Measurements from ENCODE around the gene GPRIN2.

GPRIN2 gene

DNA sequence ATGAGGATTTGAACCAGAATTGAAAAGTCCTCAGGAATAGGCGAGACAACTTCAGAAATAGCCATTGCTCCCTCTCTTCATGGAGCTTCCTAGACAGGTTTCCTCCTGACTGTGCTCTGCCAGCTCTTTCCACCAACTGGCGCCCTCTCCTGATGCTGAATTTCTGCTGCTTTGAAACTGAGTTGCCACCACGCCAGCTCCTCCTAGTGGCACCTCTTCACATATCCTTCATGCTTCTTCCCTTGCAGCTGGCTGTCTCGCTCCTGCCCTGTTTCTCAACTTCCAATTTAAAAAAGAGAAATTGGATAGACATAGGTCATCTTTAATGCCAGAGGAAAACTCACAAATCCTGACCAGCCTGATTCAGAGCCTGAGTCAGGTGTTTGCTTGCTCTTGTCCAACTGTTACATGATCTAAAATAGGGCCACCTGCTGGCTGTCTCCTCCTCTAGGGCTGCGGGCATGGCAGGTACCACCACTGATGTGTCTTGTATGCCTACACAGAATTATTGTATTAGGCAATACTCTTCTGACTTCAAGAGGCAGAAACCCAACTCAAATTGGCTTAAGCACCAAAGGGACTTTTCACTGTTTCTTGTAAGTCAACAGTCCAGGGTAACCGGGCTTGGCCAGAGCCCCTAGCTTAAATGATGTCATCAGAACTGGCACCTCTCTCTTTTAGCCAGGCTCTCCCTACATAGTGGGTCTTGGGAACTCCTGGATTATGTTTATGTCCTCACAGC, 9.3 kb upstream of the GPRIN2 start:
- DNase-seq: peak; percentile 33

- DNase-seq: no peak
Observed at GRCh38 chr10:46560952-46561351, 4.5 kb upstream of the GPRIN2 start.

DNA sequence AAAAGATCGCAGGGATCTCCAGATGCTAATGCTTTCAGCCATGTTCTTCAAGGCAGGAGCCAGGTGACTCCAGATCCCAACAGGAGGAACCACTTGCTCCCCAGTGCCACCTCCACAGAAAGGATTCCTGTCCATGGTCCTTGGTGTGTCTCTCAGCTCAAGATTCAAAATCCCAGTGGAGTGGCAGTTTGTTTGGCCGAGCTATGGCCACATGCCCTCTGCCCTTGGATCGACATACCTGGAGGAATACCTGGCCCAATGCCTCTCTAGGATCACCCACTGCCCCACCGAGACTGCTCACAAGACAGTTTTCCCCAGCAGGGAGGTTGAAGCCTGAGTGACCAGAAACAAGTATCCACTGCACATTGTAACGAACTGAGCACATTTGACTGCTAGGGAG, 3.9 kb upstream of the GPRIN2 start:
- DNase-seq: no peak

GRCh38 chr10:46559231-46559671, 2.8 kb upstream of the GPRIN2 start:
- DNase-seq: no peak

DNA sequence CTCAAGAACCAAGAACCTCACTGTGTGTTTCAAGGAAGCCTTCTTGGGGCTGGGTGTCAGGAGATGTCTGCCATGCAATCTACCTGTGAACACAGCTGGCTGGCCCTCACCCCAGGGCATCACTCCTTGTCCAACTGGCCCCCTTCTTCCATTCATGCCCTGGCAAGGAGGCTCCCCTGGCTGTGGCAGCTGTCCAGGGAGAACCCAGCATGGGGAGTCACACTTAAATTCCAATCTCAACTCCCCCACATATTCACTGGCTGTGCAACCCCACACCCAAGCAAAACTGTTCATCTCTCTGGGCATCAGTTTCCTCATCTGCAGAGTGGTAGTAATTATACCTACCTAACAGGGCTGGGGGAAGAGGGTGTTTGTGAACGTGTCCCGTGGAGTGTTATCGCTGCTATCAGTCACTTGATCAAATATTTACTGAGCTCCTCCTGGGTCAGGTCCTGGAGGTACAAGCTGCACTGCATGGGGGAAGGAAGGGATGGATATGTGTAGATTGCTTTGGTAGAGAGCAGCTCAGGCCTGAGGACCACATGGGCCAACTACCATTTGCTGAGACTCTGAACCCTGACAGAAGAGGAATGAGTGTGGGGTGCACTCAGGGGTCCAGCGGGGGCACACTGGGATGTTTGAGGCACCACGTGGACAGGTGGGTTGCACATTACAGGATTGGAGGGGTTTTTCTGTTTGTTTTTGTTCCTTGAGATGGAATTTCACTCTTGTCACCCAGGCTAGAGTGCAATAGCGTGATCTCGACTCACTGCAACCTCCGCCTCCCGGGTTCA, 2.1 kb upstream of the GPRIN2 start:
- no peak for DNase-seq

GRCh38 chr10:46558122-46558391, 1.6 kb upstream of the GPRIN2 start:
- DNase-seq: no peak

DNA sequence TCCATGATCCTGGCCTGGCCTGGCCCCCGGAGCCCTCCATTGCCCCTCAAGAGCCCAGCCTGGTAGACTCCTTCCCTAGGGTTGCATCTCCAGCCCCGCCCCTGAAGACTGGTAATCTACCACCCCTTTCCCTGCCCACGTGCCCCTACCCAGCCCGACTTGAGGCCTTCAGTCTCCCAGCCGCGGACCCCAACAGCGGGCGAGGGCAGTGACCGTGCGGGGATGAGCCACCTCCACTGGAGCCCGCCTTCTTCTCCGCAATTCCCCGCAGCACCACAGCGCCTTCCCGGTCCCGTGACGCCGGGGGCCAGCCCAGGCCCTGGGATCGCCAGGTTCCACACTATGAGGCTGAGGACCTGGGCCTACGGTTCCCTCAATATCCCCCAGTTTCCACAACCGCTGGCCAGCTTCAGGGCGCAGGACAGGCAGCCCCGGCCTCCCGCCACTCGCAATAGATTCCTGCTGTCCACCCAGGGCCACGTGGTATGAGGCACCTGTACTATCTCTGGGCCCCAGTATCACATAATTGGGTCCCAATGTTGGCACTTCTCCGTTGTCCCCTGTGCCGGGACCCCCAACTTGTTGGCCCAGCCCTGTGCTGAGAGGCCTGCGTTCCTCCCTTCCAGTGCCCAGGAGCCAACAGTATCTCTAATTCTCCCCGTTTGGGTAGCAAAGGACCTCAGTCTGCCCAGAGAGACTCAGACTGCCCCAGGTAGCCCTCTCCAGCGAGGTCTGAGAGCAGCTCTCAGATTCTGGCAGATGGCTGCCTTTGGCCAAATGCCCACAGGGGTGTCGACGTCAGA, 1.1 kb upstream of the GPRIN2 start:
- DNase-seq: no peak

DNA sequence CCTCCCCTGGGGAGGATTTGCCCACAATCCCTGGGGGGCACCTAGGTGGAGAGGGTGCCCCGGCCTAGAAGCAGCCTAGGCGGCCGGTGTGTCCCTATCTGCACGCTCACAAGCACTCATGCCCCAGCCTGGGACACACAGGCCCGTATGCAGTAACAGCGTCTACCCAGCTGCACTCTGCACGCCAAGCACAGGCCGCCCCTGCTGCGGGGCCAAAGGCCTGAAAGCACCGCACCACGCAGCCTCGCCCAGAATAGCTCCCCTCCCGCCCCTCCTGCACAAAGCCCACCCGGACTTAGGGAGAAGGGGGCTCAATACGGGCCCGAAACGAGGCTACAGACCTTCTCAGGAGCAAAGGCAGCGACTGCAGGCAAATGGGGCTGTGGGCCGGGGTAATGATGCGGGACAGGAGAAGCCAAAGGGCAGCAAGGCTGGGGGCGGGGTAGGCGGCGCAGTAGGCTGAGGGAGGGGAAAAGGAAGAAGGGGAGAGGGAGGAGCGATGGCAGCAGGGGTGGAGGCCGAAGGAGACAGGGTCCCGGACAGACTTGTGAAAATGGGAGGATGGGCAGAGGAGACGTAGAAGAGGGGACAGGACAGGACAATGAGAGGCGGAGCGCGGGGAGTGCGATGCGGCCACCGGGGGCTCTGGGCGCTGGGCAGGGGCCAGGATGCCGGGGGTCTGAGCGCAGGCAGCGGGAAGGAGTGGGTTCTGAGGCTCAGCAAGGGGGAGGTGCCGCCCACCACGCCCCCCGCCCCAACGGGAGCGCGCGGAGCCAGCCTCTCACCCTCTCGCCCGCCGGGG, 544 bp downstream of the GPRIN2 start:
- no peak for DNase-seq

DNA sequence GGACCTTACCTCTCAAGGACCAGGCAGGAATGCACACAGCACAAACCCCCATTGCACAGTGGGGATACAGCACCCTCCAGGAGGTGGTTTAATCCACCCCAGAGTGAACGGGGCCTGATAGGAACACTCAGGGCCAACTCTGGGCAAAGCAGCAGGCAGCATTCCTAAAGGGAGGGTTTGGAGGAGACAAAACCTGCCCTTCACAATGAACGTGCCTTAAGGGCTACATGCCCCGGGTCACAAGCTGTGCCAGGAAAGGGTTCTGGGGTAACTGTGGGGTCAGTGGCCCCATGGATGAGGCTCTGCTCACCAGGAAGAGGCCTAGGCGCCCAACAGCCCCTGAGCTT, 1.1 kb downstream of the GPRIN2 start:
- DNase-seq: no peak

- DNase-seq: no peak
Observed at GRCh38 chr10:46554166-46554781, 2.2 kb downstream of the GPRIN2 start.

DNA sequence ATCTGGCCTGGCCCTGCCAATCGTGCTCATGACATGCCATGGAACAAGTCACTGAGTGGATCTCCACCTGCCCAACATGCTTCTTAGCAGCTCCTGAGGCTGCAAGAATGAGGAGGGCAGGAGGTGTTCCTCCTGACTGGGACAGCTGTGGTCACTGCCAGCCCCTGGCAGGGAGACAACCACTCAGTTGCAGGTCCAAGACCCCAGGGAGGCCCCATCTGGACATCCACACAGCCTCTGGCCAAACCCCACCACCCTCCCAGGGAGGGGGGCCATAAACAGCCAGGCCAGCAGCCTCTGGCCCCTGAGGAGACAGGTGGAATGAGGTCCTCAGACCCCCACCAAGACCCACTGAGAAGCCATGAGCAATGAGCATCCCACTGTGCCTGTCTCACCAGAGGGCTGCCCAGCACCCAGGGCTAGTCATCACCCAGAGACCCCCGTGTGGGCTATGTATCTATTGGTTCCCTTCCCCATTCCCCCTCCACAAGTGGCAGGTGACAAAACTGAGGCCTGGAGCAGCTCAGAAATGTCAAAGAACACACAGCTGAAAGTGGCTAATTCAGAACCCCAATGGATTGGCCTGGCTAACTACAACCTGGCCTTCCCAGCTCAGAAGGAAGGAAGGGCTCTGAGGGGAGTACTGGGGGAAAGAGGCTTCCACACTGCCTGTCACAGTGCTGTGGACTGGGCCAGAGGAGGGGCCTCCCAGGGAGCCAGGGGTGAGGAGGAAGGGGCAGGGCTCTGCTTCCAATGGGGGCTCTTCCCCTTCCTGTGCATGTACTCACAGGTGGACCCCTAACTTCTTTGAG, 3.0 kb downstream of the GPRIN2 start:
- DNase-seq: no peak

DNA sequence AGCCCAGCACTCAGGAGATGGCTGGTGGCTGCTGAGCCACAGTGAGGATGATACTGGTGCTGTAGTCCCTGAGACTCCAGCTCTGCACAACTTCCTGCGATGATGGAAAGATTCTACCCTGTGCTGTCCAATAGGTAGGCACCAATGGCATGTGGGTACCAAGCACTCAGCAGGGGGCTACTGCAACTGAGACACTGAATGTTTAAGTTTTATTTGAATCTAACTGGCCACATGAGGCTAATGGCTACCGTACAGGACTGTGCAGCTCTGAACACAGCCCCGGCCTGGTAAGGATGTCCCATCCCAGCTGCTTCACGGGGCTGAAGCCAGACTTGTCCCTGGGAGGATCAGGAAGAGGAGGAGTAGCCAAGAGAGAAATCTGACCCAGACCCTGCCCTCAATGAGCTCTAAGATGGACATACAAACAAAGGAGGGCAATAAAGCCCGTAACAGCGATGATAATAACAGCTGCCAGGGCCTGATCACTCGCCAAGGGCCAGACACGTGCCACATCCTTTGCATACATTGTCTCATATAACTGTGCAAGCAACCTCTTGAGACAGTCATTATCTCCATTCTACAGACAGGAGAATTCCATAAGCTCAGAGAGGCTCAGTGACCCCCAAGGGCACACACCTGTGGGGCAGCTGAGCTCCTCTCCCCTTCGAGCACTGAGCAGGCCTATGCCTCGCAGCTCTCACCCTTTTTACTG, 3.8 kb downstream of the GPRIN2 start:
- no peak for DNase-seq

GRCh38 chr10:46551701-46552525, 4.5 kb downstream of the GPRIN2 start:
- DNase-seq: no peak

DNA sequence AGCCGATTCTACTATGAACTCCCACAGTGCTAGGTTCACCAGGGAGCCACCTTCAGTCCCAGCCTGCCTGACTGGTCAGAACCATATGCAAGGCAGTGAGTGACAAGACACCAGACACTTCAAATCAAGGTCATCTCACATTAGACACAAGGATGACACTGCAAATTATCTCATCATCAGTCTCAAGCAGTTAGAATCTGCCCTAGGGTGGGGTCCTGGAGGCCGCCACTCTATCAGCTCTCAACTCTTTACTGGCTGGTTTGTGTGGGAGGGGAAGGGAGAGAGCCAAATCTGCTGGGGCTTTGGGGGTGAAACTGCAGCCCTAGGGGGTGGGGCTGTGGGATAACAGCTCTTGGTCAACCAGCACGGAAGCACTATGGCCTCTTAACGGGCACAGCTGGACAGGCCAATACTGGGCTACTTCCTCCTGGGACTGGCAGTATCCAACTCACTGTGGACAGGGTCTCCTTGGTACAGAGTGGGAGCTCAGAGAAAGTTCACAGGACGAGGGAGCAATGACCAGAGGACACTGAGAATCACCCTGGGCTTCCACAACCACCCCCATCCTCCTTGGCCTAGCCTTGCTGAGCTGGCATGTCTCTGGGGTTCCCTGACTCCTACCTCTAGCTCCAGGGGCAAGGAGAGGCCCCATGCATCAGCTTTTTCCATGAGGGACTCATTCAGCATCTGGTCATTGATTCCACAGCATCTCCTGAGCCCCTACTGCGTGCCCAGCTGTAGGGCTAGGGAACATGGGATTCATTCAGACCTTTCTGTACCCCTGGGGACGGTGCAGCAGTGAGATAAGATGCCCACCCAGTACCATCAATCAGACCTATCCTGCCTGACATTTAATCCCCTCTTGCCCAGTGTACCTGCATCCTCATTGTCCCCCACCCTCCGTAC, 5.4 kb downstream of the GPRIN2 start:
- DNase-seq: no peak

GRCh38 chr10:46550076-46550790, 6.2 kb downstream of the GPRIN2 start:
- DNase-seq: no peak

GRCh38 chr10:46549171-46550075, 7.0 kb downstream of the GPRIN2 start:
- no peak for DNase-seq

DNA sequence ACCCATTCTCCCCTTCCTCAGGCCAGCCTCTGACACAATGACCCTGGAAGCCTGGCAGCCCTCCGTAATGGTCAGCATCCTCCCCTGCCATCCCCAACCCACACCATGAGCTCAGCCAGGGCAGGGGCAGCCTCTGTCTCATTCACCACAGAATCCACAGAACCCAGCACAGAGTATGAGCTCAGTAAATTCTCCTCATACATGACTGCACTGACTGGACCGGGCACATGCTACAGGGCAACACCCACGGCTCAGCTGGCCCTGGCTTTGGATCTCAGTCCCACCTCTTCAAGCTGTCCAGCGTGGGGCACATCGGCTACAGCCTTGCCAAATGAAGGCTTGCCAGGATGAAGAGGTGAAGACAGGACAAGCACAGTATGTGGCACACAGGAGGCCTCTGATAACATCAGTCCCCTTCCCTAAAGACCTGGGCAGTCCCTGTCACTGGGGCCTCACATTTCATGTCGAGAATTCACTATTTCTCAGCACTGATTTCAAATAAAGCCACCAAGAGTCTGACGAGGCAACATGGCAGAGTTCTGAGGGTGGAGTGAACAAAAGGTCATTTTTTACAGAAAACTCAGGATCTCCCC, 7.9 kb downstream of the GPRIN2 start:
- no peak for DNase-seq
